LoVo (cell line): ENCODE results near the gene REXO2.

Experiments
- DNase-seq: peaks from one replicate; pipeline ENCODE4 v3.0.0-alpha.2; 2016; ENCODE audit warnings: low spot score

REXO2 gene

GRCh38 chr11:114439229-114440120 is at the start of gene REXO2:
Gene REXO2, plus strand, starts transcription at chr11:114439467. Its CDS starts 62 bp downstream, at chr11:114439529.
- peak; percentile 94 for DNase-seq

GRCh38 chr11:114392735-114393667 is 46.3 kb upstream of the REXO2 start:
- no peak for DNase-seq

- no peak for DNase-seq
Observed at GRCh38 chr11:114395736-114396135, 43.5 kb upstream of the REXO2 start.

GRCh38 chr11:114396916-114397315 is 42.4 kb upstream of the REXO2 start:
- DNase-seq, result no peak

- DNase-seq, result no peak
Observed at GRCh38 chr11:114397349-114397982, 41.8 kb upstream of the REXO2 start.

GRCh38 chr11:114398303-114398920 is 40.9 kb upstream of the REXO2 start:
- DNase-seq, result no peak

- DNase-seq, result peak; percentile 27
Observed at GRCh38 chr11:114399490-114400215, 39.6 kb upstream of the REXO2 start.

GRCh38 chr11:114400216-114400914 is 38.9 kb upstream of the REXO2 start, which contains the start of the genes C11orf71 and RBM7:
Gene C11orf71, minus strand, starts transcription at chr11:114400511. Its CDS starts 180 bp downstream, at chr11:114400331.
Gene RBM7, plus strand, starts transcription at chr11:114400666. Its CDS starts 6 bp downstream, at chr11:114400672.
- peak; percentile 99 for DNase-seq

- DNase-seq, result no peak
Observed at GRCh38 chr11:114400915-114401223, 38.4 kb upstream of the REXO2 start.

GRCh38 chr11:114401311-114401710 is 38.0 kb upstream of the REXO2 start:
- no peak for DNase-seq

- no peak for DNase-seq
Observed at GRCh38 chr11:114412946-114413345, 26.3 kb upstream of the REXO2 start.

GRCh38 chr11:114413958-114414357 is 25.3 kb upstream of the REXO2 start:
- no peak for DNase-seq

GRCh38 chr11:114416441-114416961 is 22.8 kb upstream of the REXO2 start:
- DNase-seq, result peak; percentile 24

- DNase-seq, result no peak
Observed at GRCh38 chr11:114426280-114426679, 13.0 kb upstream of the REXO2 start.

- no peak for DNase-seq
Observed at GRCh38 chr11:114430290-114430689, 9.0 kb upstream of the REXO2 start.

- DNase-seq, result no peak
Observed at GRCh38 chr11:114432893-114433292, 6.4 kb upstream of the REXO2 start.

- no peak for DNase-seq
Observed at GRCh38 chr11:114433376-114433775, 5.9 kb upstream of the REXO2 start.

- no peak for DNase-seq
Observed at GRCh38 chr11:114438303-114438702, 964 bp upstream of the REXO2 start.

GRCh38 chr11:114440121-114440860 is 1.0 kb downstream of the REXO2 start:
- DNase-seq, result no peak
